ENCODE data around the gene CNGA3. TPM values are rescaled to one million over a fixed set of nuclear protein-coding genes. Genes with fewer than 3 reads are reported as not detected.

Gene CNGA3
- total and polyA plus RNA-seq, 8 donors: 0.12 to 6.4 (median 0.14) TPM; not detected in 3

- H3K36me3 ChIP-seq: no peaks in the 10 kb centered on the region
- DNase-seq: no peak
- TF ChIP-seq POLR2AphosphoS5 (IDR thresholded peaks at IDR 0.05): no peak
- TF ChIP-seq EP300 (IDR thresholded peaks at IDR 0.05): no peak
- no peak for TF ChIP-seq CTCF (IDR thresholded peaks at IDR 0.05)
- TF ChIP-seq POLR2A (IDR thresholded peaks at IDR 0.05): no peak
- no peaks in the 10 kb centered on the region for H3K27me3 ChIP-seq
- WGBS, 5 donors: 83 to 88% (median 88%) methylated on average over 15 to 17 of the region's 17 CpGs
- intact Hi-C loops (cut with DNase I; ENCODE audit: low total_unique reads): loop anchor here (5.0 to 10.0 kb wide), 2 partner anchors 581 to 684 kb away; no protein-coding TSS in a partner anchor
- no peaks in the 10 kb centered on the region for H3K9me3 ChIP-seq
- H3K4me3 ChIP-seq: no peak overlapping the region
- H3K27ac ChIP-seq: no peak overlapping the region
- H3K4me1 ChIP-seq: peaks cover 0 to 6% (median 0%) of the 10 kb centered on the region in 4 donors
Measured at GRCh38 chr2:98388601-98389250, 42.5 kb downstream of the CNGA3 start.

- Histone ChIP-seq H3K4me1 (peaks cover 0 to 6% (median 0%) of the 10 kb centered on the region in 4 donors), H3K27me3 (no peaks in the 10 kb centered on the region), H3K9me3 (no peaks in the 10 kb centered on the region), H3K4me3 (no peak overlapping the region), H3K27ac (no peak overlapping the region), H3K36me3 (no peaks in the 10 kb centered on the region)
- intact Hi-C loops (cut with DNase I; ENCODE audit: low total_unique reads): loop anchor here (5.0 to 10.0 kb wide), 2 partner anchors 582 to 684 kb away; no protein-coding TSS in a partner anchor
- WGBS, 5 donors: 83 to 90% (median 87%) methylated on average over 4 of the region's 4 CpGs
- DNase-seq: no peak
- no peak for TF ChIP-seq POLR2AphosphoS5 (IDR thresholded peaks at IDR 0.05)
- TF ChIP-seq CTCF (IDR thresholded peaks at IDR 0.05): no peak
- no peak for TF ChIP-seq POLR2A (IDR thresholded peaks at IDR 0.05)
- no peak for TF ChIP-seq EP300 (IDR thresholded peaks at IDR 0.05)
Measured at GRCh38 chr2:98389251-98389605, 43.0 kb downstream of the CNGA3 start.

- intact Hi-C loops (cut with DNase I; ENCODE audit: low total_unique reads): no loop called here
- no peaks in the 10 kb centered on the region for H3K9me3 ChIP-seq
- no peaks in the 10 kb centered on the region for H3K27me3 ChIP-seq
- WGBS, 5 donors: 79 to 88% (median 87%) methylated on average over 19 of the region's 19 CpGs
- H3K27ac ChIP-seq: no peak overlapping the region
- DNase-seq: no peak
- no peaks in the 10 kb centered on the region for H3K4me1 ChIP-seq
- H3K36me3 ChIP-seq: no peaks in the 10 kb centered on the region
- TF ChIP-seq EP300 (IDR thresholded peaks at IDR 0.05) (no peak), POLR2AphosphoS5 (IDR thresholded peaks at IDR 0.05) (no peak)
- H3K4me3 ChIP-seq: no peak overlapping the region
Measured at GRCh38 chr2:98390571-98391476, 44.6 kb downstream of the CNGA3 start.

- no peak overlapping the region for H3K4me3 ChIP-seq
Measured at GRCh38 chr2:98391581-98392270, 45.5 kb downstream of the CNGA3 start.

More at GRCh38 chr2:98391581-98392270, 45.5 kb downstream of the CNGA3 start:
- Histone ChIP-seq H3K27me3 (peaks cover 0 to 6% (median 0%) of the 10 kb centered on the region in 3 donors), H3K9me3 (no peaks in the 10 kb centered on the region), H3K27ac (no peak overlapping the region), H3K4me1 (no peaks in the 10 kb centered on the region), H3K36me3 (no peaks in the 10 kb centered on the region)
- no peak for DNase-seq
- TF ChIP-seq CTCF (IDR thresholded peaks at IDR 0.05): no peak
- no peak for TF ChIP-seq POLR2A (IDR thresholded peaks at IDR 0.05)
- TF ChIP-seq EP300 (IDR thresholded peaks at IDR 0.05): no peak
- TF ChIP-seq POLR2AphosphoS5 (IDR thresholded peaks at IDR 0.05): no peak
- intact Hi-C loops (cut with DNase I; ENCODE audit: low total_unique reads): no loop called here
- 88 to 93% (median 92%) methylated on average over 12 to 18 of the region's 18 CpGs for WGBS, 5 donors
